Activated CD4-positive, alpha-beta memory T cell treated with anti-CD3 and anti-CD28 coated beads, Interleukin-2, amount 10 ng/mL, durations not matched to agents 7 days and 5 days (primary cell): Measurements from ENCODE around the gene RPH3AL. TPM values are rescaled to one million over a fixed set of nuclear protein-coding genes. Genes with fewer than 3 reads are reported as not detected.
"Not testable (repeated sequence)": the region's sequence is repeated elsewhere in the genome, so short reads cannot be mapped to it uniquely, and the experiment has no call there.

Experiments
- CTCF ChIA-PET: fragments of 350-600 bp; sonication (Branson Sonifier 250); formaldehyde crosslinking; loops from one replicate; lab custom pipeline; 2021; ENCODE audit warnings: antibody characterized with exemption, inconsistent platforms; lab: Charles Lee
- POLR2A ChIA-PET: fragments of 350-600 bp; sonication (Branson Sonifier 250); formaldehyde crosslinking; loops from one replicate; lab custom pipeline; 2021; ENCODE audit warnings: antibody characterized with exemption; lab: Charles Lee
- DNase-seq: peaks from one replicate; pipeline ENCODE4 v3.0.0-alpha.2; 2020
- H3K27ac Mint-ChIP-seq: one replicate; pipeline ENCODE4 v1.8.0; 2021; ENCODE audit warnings: mild to moderate bottlenecking, mixed read lengths
- H3K27me3 Mint-ChIP-seq: one replicate; pipeline ENCODE4 v1.8.0; 2021; ENCODE audit warnings: mixed read lengths
- H3K36me3 Mint-ChIP-seq: one replicate; pipeline ENCODE4 v1.8.0; 2021; ENCODE audit warnings: low read depth, mixed read lengths
- H3K4me1 Mint-ChIP-seq: one replicate; pipeline ENCODE4 v1.8.0; 2021; ENCODE audit warnings: mixed read lengths
- H3K4me3 Mint-ChIP-seq: one replicate; pipeline ENCODE4 v1.8.0; 2021; ENCODE audit warnings: mild to moderate bottlenecking, mixed read lengths
- H3K9me3 Mint-ChIP-seq: one replicate; pipeline ENCODE4 v1.8.0; 2021; ENCODE audit warnings: mixed read lengths
- total RNA-seq, 2 experiments: library from RNA; stranded (reverse); gene quantifications; one replicate each; pipeline ENCODE4 v1.2.3, GENCODE V29; 2021

RPH3AL gene
- total RNA-seq, 2 experiments from 2014 or later = 2.5 to 2.8 TPM

GRCh38 chr17:207775-208174 lies 144.8 kb downstream of the RPH3AL start:
- no peaks in the 10 kb centered on the region for H3K36me3 Mint-ChIP-seq
- H3K4me3 Mint-ChIP-seq = no peak overlapping the region
- no peak for DNase-seq
- H3K9me3 Mint-ChIP-seq = no peaks in the 10 kb centered on the region
- no peaks in the 10 kb centered on the region for H3K4me1 Mint-ChIP-seq
- POLR2A ChIA-PET = no interaction called here
- H3K27me3 Mint-ChIP-seq = peaks cover 13% of the 10 kb centered on the region
- H3K27ac Mint-ChIP-seq = no peak overlapping the region
- CTCF ChIA-PET = no interaction called here

DNA sequence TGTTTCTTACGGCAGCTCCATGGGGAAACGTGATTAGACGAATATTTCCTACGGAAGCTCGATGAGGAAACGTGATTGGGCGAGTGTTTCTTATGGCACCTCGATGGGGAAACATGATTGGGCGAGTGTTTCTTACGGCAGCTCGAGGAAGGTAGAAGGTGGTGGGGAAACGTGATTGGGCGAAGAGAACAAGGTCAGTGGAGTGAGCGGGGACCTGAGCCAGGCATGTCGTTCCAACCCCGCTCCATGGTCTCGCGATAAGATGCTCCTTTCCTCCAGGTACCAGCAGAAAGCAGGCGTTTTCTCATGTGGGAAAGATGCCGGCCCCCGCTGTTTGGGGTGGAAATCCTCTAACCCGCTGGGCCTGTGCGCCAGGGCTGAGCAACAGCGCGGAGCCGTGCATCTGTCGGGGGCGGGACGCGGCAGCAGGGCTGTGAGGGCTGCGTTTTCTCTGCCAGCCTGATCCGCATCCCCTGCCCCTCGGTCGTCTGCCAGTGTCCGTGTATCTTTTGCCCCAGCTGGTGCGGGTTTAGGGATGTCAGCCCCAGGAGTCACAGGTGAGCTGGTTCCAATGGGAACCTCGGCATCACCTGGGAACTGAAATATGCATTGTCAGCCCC lies 145.6 kb downstream of the RPH3AL start:
- no peak for DNase-seq
- H3K27me3 Mint-ChIP-seq = peaks cover 13% of the 10 kb centered on the region
- H3K9me3 Mint-ChIP-seq = no peaks in the 10 kb centered on the region
- no peaks in the 10 kb centered on the region for H3K4me1 Mint-ChIP-seq
- H3K27ac Mint-ChIP-seq = no peak overlapping the region
- CTCF ChIA-PET = no interaction called here
- POLR2A ChIA-PET = no interaction called here
- H3K4me3 Mint-ChIP-seq = no peak overlapping the region
- no peaks in the 10 kb centered on the region for H3K36me3 Mint-ChIP-seq

- H3K9me3 Mint-ChIP-seq, POLR2A ChIA-PET, H3K27ac Mint-ChIP-seq, CTCF ChIA-PET, H3K36me3 Mint-ChIP-seq, H3K4me1 Mint-ChIP-seq, DNase-seq, H3K4me3 Mint-ChIP-seq: not testable (repeated sequence)
- H3K27me3 Mint-ChIP-seq = peaks cover 13% of the 10 kb centered on the region
Measured at GRCh38 chr17:206484-206883, 146.1 kb downstream of the RPH3AL start.

DNA sequence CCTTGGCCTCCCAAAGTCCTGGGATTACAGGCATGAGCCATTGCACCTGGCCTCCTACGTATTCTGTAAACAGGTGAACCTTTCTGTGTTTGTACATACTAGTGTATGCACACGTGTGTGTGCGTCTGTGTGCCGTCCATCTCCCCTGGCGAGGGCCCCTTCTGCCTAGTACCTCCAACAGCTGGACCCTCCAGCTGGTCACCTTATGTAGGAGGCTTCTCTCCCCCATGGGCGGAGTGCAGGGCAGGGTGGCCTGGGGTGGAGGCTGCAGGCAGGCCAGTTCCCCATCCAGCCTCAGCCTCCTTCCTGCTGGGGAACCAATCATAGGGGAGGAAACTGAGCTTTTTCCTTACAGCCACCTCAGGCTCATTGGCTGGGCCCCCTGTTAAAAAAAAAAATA lies 146.8 kb downstream of the RPH3AL start:
- H3K36me3 Mint-ChIP-seq = no peaks in the 10 kb centered on the region
- DNase-seq = no peak
- no peak overlapping the region for H3K27ac Mint-ChIP-seq
- H3K4me1 Mint-ChIP-seq = no peaks in the 10 kb centered on the region
- no peak overlapping the region for H3K4me3 Mint-ChIP-seq
- no peaks in the 10 kb centered on the region for H3K9me3 Mint-ChIP-seq
- H3K27me3 Mint-ChIP-seq = peaks cover 13% of the 10 kb centered on the region
- ChIA-PET POLR2A (no interaction called here), CTCF (no interaction called here)

- H3K27me3 Mint-ChIP-seq = peaks cover 13% of the 10 kb centered on the region
- no peaks in the 10 kb centered on the region for H3K4me1 Mint-ChIP-seq
- no peaks in the 10 kb centered on the region for H3K36me3 Mint-ChIP-seq
- POLR2A ChIA-PET = no interaction called here
- no peak for DNase-seq
- CTCF ChIA-PET = no interaction called here
- no peak overlapping the region for H3K4me3 Mint-ChIP-seq
- no peaks in the 10 kb centered on the region for H3K9me3 Mint-ChIP-seq
- H3K27ac Mint-ChIP-seq = no peak overlapping the region
Measured at GRCh38 chr17:205148-205669, 147.4 kb downstream of the RPH3AL start.

DNA sequence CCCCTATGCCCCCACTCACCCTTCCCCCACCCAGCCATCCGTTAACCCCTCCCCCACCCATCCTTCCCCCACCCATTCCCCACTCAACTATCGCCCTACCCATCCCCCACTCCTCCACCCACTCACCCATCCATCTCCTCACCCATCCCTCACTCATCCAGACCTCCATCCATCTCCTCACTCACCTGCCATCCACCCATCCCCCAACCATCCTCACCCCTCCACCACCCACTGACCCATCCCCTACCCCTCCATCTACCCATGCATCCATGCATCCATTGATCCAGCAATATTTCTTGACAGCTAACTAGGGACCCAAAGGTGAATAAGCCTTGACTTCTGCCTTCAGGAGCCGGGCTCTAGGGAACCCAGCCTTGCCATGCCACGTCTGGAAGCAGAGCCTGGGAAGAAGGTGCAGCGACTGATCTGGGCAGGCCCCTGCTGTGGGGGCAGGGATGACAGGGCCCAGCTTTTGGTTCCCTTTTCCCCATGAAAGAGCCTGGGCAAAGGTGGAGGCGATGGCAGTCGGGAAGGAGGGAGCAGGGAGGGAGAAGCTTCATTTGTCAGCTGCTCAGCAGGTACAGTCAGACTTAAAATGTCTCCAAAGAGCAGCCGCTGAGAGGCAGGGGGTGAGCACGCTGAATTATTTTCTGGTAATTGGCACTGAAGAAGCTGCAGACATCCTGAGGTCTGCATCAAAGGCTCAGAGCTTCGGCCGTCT lies 148.0 kb downstream of the RPH3AL start:
- no peak for DNase-seq
- Mint-ChIP-seq H3K27me3 (peaks cover 13% of the 10 kb centered on the region), H3K9me3 (no peaks in the 10 kb centered on the region), H3K4me1 (no peaks in the 10 kb centered on the region), H3K36me3 (no peaks in the 10 kb centered on the region), H3K4me3 (no peak overlapping the region), H3K27ac (no peak overlapping the region)
- ChIA-PET CTCF (no interaction called here), POLR2A (no interaction called here)

DNA sequence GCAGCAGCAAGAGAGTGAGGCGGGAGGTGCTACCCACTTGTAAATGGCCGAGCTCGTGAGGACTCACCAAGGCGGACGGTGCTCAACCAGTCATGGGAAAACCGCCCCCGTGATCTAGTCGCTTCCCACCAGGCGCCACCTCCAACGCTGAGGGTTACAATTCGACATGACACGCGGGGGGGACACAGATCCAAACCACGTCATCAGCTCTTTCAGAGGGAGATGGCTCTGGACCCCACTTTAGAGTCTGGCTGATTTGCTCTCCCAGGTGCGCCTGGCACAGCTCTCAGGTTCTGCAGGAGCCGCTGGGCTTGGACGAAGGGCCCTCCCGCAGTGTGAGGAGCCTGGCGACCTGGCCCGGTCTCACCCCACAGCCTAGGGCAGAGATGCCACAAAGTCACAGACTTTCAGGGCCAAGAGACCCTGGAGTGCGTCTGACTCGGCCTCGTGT lies 150.1 kb downstream of the RPH3AL start:
- H3K4me3 Mint-ChIP-seq = no peak overlapping the region
- H3K36me3 Mint-ChIP-seq = no peaks in the 10 kb centered on the region
- ChIA-PET POLR2A (no interaction called here), CTCF (no interaction called here)
- no peaks in the 10 kb centered on the region for H3K9me3 Mint-ChIP-seq
- H3K4me1 Mint-ChIP-seq = no peaks in the 10 kb centered on the region
- DNase-seq = no peak
- peaks cover 8% of the 10 kb centered on the region for H3K27me3 Mint-ChIP-seq
- no peak overlapping the region for H3K27ac Mint-ChIP-seq

DNA sequence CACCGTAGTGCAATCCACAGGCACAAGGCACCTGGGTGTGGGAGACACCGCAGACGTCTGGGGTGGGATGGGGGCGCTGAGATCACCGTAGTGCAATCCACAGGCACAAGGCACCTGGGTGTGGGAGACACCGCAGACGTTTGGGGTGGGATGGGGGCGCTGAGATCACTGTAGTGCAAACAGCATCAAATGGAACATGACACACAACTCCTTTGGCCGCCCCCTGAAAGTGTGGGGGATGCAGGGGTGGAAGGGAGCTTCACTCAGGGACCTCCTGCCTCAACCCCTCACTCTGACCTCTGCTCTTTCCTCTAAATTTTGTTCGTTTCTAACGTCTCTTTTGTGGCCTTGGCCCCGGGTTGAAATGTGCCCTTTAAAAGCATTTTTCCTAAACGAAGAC lies 150.9 kb downstream of the RPH3AL start:
- DNase-seq, H3K36me3 Mint-ChIP-seq, H3K4me1 Mint-ChIP-seq, CTCF ChIA-PET, H3K9me3 Mint-ChIP-seq, H3K27me3 Mint-ChIP-seq, H3K4me3 Mint-ChIP-seq, POLR2A ChIA-PET, H3K27ac Mint-ChIP-seq: not testable (repeated sequence)

GRCh38 chr17:201257-201656 lies 151.3 kb downstream of the RPH3AL start:
- H3K27me3 Mint-ChIP-seq, H3K4me3 Mint-ChIP-seq, POLR2A ChIA-PET, H3K9me3 Mint-ChIP-seq, CTCF ChIA-PET, H3K4me1 Mint-ChIP-seq, H3K36me3 Mint-ChIP-seq, DNase-seq, H3K27ac Mint-ChIP-seq: not testable (repeated sequence)

- H3K4me3 Mint-ChIP-seq = no peak overlapping the region
- ChIA-PET CTCF (no interaction called here), POLR2A (no interaction called here)
- no peak for DNase-seq
- H3K27me3 Mint-ChIP-seq = peaks cover 7% of the 10 kb centered on the region
- H3K36me3 Mint-ChIP-seq = no peaks in the 10 kb centered on the region
- H3K27ac Mint-ChIP-seq = no peak overlapping the region
- no peaks in the 10 kb centered on the region for H3K4me1 Mint-ChIP-seq
- H3K9me3 Mint-ChIP-seq = no peaks in the 10 kb centered on the region
Measured at GRCh38 chr17:200586-200985, 152.0 kb downstream of the RPH3AL start.

- peaks cover 7% of the 10 kb centered on the region for H3K27me3 Mint-ChIP-seq
- DNase-seq = no peak
- H3K4me1 Mint-ChIP-seq = no peaks in the 10 kb centered on the region
- no peaks in the 10 kb centered on the region for H3K9me3 Mint-ChIP-seq
- POLR2A ChIA-PET = no interaction called here
- H3K27ac Mint-ChIP-seq = no peak overlapping the region
- CTCF ChIA-PET = no interaction called here
- H3K36me3 Mint-ChIP-seq = no peaks in the 10 kb centered on the region
- no peak overlapping the region for H3K4me3 Mint-ChIP-seq
Measured at GRCh38 chr17:199806-200545, 152.6 kb downstream of the RPH3AL start.

- POLR2A ChIA-PET = no interaction called here
Measured at GRCh38 chr17:199191-199604, 153.4 kb downstream of the RPH3AL start.

GRCh38 chr17:198225-198624 lies 154.4 kb downstream of the RPH3AL start:
- H3K27ac Mint-ChIP-seq, POLR2A ChIA-PET, H3K36me3 Mint-ChIP-seq, H3K4me3 Mint-ChIP-seq, CTCF ChIA-PET, H3K9me3 Mint-ChIP-seq, H3K4me1 Mint-ChIP-seq, DNase-seq, H3K27me3 Mint-ChIP-seq: not testable (repeated sequence)

More at GRCh38 chr17:199191-199604, 153.4 kb downstream of the RPH3AL start:
- Mint-ChIP-seq H3K27ac (no peak overlapping the region), H3K4me1 (no peaks in the 10 kb centered on the region), H3K9me3 (no peaks in the 10 kb centered on the region), H3K36me3 (no peaks in the 10 kb centered on the region), H3K4me3 (no peak overlapping the region), H3K27me3 (peaks cover 7% of the 10 kb centered on the region)
- no peak for DNase-seq
- CTCF ChIA-PET = interaction anchor here (0.7 kb wide), 1 partner anchor 702 kb away, joined by 4 read pairs; no protein-coding TSS in a partner anchor
